Activated T-helper 2 cell treated with anti-CD3 and anti-CD28 coated beads, Interferon-gamma antibody, Interleukin-2, Interleukin-4, amounts not matched to agents 10 μg/mL and 5 μg/mL and 100 μg/mL, durations not matched to agents 14 hours and 24 hours and 36 hours (primary cell): ENCODE data around the gene ZDHHC14. TPM values are rescaled to one million over a fixed set of nuclear protein-coding genes. Genes with fewer than 3 reads are reported as not detected.

Experiments
- DNase-seq: peaks from one replicate; pipeline ENCODE4 v3.0.0; 2021; ENCODE audit warnings: low spot score
- H3K27ac Mint-ChIP-seq: one replicate; pipeline ENCODE4 v1.8.0; 2021; ENCODE audit warnings: mixed read lengths
- H3K27me3 Mint-ChIP-seq: one replicate; pipeline ENCODE4 v1.8.0; 2021; ENCODE audit warnings: low read depth, mixed read lengths
- H3K36me3 Mint-ChIP-seq: one replicate; pipeline ENCODE4 v1.8.0; 2021; ENCODE audit warnings: low read depth, mixed read lengths
- H3K4me1 Mint-ChIP-seq: one replicate; pipeline ENCODE4 v1.8.0; 2021; ENCODE audit warnings: low read depth, mixed read lengths
- H3K4me3 Mint-ChIP-seq: one replicate; pipeline ENCODE4 v1.8.0; 2021; ENCODE audit warnings: low read depth, mild to moderate bottlenecking, moderate library complexity, mixed read lengths
- H3K9me3 Mint-ChIP-seq: one replicate; pipeline ENCODE4 v1.8.0; 2021; ENCODE audit warnings: mixed read lengths
- intact Hi-C: fragments of 100-400 bp; cut with micrococcal nuclease; formaldehyde crosslinking; loops from one replicate; pipeline ENCODE4 v1.15.1; 2023
- total RNA-seq: library from RNA; stranded (reverse); gene quantifications from 2 replicates; pipeline ENCODE4 v1.2.3, GENCODE V29; 2022

Gene ZDHHC14
- total RNA-seq, 1 donor from 2014 or later, result 8.4 TPM

DNA sequence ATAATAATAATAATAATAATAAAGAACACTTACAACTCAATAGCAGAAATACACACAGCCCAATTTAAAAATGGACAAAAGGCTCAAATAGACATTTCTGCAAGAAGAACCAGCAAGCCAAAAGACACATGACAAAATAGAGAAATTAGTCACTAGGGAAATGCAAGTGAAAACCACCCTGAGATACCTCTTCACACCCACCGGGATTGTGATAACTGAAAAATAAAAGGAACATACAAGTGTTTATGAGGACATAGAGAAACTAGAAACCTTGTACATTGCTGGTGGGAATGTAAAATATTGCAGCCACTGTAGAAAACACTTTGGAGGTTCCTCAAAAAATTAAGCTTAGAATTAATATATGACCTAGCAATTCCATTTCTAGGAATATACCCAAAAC is 59.2 kb downstream of the ZDHHC14 start:
- no peak for DNase-seq
- peaks cover 33% of the 10 kb centered on the region for H3K36me3 Mint-ChIP-seq
- H3K4me1 Mint-ChIP-seq, result peaks cover 25% of the 10 kb centered on the region
- H3K27me3 Mint-ChIP-seq, result no peaks in the 10 kb centered on the region
- intact Hi-C loops, result no loop called here
- no peak overlapping the region for H3K4me3 Mint-ChIP-seq
- H3K9me3 Mint-ChIP-seq, result peaks cover 26% of the 10 kb centered on the region
- H3K27ac Mint-ChIP-seq, result no peak overlapping the region

DNA sequence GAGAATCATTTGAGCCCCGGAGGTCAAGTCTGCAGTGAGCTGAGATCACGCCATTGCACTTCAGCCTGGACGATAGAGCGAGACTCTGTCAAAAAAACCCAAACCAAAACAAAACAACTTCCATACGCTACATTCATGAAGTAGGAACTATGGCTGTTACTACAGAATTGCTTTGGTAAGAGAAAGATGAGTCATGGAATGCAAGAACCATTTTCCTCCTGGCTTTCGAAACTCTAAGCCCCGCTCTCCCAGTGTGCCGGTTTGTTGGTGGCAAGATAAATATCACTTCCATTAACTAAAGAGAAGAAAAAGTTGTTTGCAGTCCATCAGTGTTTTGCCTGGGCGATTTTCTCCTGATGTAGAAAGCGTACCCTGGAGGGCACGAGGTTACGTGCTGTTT is 61.3 kb downstream of the ZDHHC14 start:
- DNase-seq, result no peak
- Mint-ChIP-seq H3K27ac (no peak overlapping the region), H3K27me3 (no peaks in the 10 kb centered on the region), H3K4me1 (peaks cover 25% of the 10 kb centered on the region), H3K36me3 (peaks cover 33% of the 10 kb centered on the region), H3K4me3 (no peak overlapping the region), H3K9me3 (peaks cover 26% of the 10 kb centered on the region)
- intact Hi-C loops, result no loop called here

DNA sequence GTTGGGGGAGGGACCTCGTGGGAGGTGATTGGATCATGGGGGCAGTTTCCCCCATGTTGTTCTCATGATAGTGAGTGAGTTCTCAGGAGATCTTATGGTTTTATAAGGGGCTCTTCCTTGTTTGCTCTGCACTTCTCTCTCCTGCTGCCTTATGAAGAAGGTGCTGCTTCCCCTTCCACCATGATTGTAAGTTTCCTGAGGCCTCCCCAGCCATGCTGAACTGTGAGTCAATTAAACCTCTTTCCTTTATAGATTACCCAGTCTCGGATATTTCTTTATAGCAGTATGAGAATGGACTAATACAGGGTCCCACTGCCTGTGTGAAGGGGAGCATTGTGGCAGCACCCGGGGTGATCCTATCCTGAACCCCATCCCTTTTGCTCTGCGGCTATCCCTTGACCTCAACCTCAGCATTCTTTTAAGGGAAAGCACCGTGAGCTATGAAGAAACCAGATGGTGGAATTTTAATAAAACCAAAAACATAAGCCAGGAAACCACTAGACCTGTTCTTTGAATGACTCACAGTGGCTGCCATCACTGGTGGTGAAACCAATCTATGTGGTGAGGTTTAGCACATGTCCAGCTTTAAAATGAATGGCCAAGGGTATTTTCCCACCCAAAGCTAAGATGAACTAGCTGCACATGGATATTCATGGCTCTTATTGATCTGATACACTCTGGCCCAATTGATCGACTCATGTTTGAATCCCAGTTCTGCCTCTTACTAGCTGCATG is 62.2 kb downstream of the ZDHHC14 start:
- Mint-ChIP-seq H3K27ac (peak overlapping the region; percentile 87), H3K27me3 (no peaks in the 10 kb centered on the region), H3K4me1 (peaks cover 25% of the 10 kb centered on the region), H3K9me3 (peaks cover 26% of the 10 kb centered on the region), H3K36me3 (peaks cover 33% of the 10 kb centered on the region), H3K4me3 (no peak overlapping the region)
- DNase-seq, result no peak
- intact Hi-C loops, result loop anchor here (1.0 kb wide), 2 partner anchors 16 to 93 kb away; no protein-coding TSS in a partner anchor

DNA sequence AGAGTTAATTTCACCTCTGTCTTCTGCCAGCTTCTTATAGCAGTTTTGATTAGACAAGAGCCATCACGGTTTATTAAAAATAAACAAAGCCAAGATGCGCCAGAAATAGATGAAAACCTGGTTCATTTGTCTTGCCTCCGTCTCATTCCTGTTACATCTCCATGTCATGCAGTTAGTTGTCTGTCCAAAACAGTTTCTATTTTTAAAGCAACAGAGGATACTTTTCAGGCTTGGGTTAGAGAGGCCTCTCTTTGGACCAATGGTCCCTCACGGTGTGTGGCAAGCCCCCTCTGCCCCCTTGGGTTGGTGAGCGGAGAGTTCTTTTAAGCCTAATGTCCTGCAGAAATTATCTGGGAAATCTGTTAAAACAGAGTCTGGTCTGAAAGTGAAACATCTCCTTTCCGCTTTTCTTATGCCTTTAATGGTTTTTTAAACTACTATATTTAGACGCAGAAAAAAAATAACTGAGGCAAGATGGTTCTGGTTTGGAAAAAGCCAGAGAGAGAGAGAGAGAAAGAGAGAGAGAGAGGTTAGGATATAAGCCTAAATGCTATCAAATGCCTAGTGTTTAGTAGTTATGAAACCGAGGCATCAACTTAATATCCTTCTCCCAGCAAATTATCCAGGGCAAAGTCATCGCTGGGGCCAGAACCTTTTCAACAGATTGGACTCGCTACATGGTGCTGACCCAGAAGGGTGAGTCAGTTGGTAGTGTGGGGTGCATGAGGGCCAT is 64.5 kb downstream of the ZDHHC14 start:
- Mint-ChIP-seq H3K27me3 (no peaks in the 10 kb centered on the region), H3K9me3 (peaks cover 24% of the 10 kb centered on the region), H3K36me3 (peaks cover 31% of the 10 kb centered on the region), H3K4me1 (peaks cover 21% of the 10 kb centered on the region), H3K27ac (no peak overlapping the region), H3K4me3 (no peak overlapping the region)
- intact Hi-C loops, result no loop called here
- DNase-seq, result no peak

DNA sequence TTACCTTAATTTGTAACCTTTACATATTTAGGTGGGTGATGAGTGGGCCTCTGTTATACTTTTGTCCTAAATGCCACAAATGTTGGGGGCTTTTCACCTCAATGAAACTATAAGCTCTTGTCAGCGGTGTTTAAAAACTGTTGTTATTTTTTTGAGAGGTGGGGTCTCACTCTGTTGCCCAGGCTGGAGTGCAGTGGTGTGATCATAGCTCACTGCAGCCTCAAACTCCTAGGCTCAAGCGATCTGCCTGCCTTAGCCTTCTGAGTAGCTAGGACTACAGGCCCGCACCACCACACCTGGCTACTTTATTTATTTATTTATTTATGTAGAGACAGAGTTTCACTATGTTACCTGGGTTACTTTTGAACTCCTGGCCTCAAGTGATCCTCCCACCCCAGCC is 66.7 kb downstream of the ZDHHC14 start:
- no peak for DNase-seq
- no peaks in the 10 kb centered on the region for H3K27me3 Mint-ChIP-seq
- peaks cover 12% of the 10 kb centered on the region for H3K4me1 Mint-ChIP-seq
- H3K36me3 Mint-ChIP-seq, result peaks cover 10% of the 10 kb centered on the region
- no peak overlapping the region for H3K4me3 Mint-ChIP-seq
- peaks cover 10% of the 10 kb centered on the region for H3K9me3 Mint-ChIP-seq
- no peak overlapping the region for H3K27ac Mint-ChIP-seq
- intact Hi-C loops, result no loop called here

DNA sequence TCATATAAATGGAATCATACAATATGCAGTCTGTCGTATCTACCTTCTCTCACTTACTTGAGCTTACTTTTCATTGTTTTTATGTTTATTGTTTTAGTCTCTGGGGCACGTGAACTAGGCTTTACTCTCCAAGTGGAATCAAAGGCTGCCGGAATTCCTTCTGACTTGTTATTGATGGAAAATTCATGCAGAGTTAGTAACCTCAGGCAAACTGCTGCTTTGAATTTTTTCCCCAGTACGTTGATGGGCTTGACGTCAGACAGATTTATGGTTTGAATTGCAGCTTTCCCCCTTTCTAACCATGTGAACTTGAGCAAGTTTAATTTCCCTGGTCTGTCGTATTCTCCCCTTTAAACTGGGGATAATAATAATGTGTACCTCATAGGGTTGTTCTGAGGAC is 68.6 kb downstream of the ZDHHC14 start:
- no peaks in the 10 kb centered on the region for H3K27me3 Mint-ChIP-seq
- no peak overlapping the region for H3K27ac Mint-ChIP-seq
- H3K4me3 Mint-ChIP-seq, result no peak overlapping the region
- no peak for DNase-seq
- intact Hi-C loops, result no loop called here
- no peaks in the 10 kb centered on the region for H3K36me3 Mint-ChIP-seq
- H3K9me3 Mint-ChIP-seq, result no peaks in the 10 kb centered on the region
- no peaks in the 10 kb centered on the region for H3K4me1 Mint-ChIP-seq

DNA sequence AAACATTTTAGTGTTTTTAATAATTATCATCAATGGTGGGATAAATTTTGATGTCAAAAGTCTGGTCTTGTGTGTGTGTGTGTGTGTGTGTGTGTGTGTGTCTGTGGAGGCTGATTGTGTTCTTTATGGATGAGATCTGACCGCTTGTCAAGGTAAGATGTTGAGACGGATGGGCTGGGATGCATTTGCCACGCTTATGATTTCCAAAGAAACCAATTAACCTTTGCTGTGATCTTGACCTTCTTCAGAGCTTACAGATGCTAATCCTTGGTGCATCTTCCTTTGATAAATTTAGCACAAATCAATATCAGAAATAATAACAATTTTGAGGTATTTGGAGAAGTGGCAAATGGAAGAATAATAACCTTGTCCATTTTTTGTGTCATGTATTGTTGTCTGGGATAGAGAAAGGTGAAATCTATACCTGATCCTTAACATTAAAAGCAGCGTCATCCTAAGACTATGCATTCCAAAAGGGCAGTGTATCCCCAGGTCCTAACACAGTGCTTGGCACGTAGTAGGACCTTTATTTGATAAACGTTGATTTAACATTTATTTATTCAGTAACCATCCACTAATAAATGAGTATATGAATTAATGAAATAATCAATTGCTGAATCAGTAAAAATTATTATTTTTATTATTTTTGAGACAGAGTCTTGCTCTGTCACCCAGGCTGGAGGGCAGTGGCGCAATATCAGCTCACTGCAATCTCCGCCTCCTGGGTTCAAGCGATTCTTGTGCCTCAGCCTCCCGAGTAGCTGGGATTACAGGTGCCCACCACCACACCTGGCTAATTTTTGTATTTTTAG is 70.1 kb downstream of the ZDHHC14 start:
- Mint-ChIP-seq H3K27ac (no peak overlapping the region), H3K27me3 (no peaks in the 10 kb centered on the region), H3K4me1 (peaks cover 10% of the 10 kb centered on the region), H3K9me3 (no peaks in the 10 kb centered on the region), H3K36me3 (peaks cover 1% of the 10 kb centered on the region), H3K4me3 (no peak overlapping the region)
- intact Hi-C loops, result no loop called here
- DNase-seq, result no peak

DNA sequence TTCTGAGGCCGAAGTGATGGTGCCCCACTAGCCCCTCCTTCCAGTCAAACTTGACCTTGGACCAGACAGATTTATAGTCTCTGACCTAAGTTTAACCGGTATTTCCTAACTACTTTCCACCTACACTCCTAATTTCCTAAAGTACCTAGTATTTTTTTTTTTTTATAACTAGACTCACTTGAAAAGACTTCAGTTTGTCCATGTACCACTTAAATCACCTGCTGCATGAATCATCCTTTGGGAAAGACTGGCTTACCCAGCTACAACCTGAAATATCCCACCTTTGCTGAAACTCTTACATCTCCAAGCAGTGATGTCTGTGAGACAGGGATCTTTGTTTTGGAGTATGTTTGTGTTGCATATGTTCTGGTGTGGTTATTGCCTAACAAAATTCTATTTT is 71.1 kb downstream of the ZDHHC14 start:
- Mint-ChIP-seq H3K4me1 (peaks cover 15% of the 10 kb centered on the region), H3K27ac (no peak overlapping the region), H3K4me3 (no peak overlapping the region), H3K9me3 (no peaks in the 10 kb centered on the region), H3K36me3 (peaks cover 6% of the 10 kb centered on the region), H3K27me3 (no peaks in the 10 kb centered on the region)
- intact Hi-C loops, result no loop called here
- DNase-seq, result no peak

DNA sequence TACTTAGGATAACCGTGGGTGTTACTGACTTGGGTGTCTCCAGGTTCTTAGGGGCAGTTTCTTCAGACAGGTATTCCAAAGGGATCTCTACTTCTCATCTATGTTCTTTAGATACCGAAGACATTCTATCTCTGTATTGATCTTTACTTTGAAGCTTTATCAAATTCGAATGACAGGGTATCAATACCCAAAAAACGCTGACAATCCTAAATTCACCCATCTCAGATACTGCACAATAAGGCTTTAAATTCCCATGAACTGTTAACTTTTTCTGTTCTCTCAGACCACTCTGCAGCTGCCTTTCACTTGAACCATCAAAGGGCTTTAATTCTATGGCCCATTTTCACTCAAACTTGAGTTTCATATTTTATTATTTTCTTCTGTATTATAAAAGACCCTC is 72.1 kb downstream of the ZDHHC14 start:
- no peaks in the 10 kb centered on the region for H3K9me3 Mint-ChIP-seq
- H3K4me1 Mint-ChIP-seq, result peaks cover 21% of the 10 kb centered on the region
- intact Hi-C loops, result no loop called here
- no peak for DNase-seq
- H3K36me3 Mint-ChIP-seq, result peaks cover 6% of the 10 kb centered on the region
- H3K27me3 Mint-ChIP-seq, result no peaks in the 10 kb centered on the region
- no peak overlapping the region for H3K4me3 Mint-ChIP-seq
- H3K27ac Mint-ChIP-seq, result no peak overlapping the region

DNA sequence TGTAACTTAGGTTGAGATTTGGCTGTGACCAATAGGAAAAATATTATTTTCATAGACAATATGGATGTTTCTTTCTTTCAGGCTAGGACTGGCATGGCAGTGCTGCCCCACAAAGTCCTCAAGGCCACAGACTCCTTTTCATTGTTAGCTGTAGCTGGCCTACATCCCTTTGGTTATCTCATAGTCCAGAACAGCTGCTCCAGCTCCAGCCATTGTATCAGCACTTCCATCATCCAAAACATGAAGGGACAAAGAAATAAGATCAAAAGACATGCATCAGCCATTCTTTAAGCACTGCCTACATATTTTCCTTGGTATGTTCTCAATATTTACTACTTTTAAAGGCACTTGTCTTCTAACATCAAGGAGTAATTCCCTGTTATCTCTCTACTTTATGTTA is 73.0 kb downstream of the ZDHHC14 start:
- H3K27me3 Mint-ChIP-seq, result no peaks in the 10 kb centered on the region
- intact Hi-C loops, result no loop called here
- H3K4me3 Mint-ChIP-seq, result no peak overlapping the region
- no peaks in the 10 kb centered on the region for H3K9me3 Mint-ChIP-seq
- no peak overlapping the region for H3K27ac Mint-ChIP-seq
- H3K36me3 Mint-ChIP-seq, result peaks cover 6% of the 10 kb centered on the region
- H3K4me1 Mint-ChIP-seq, result peaks cover 23% of the 10 kb centered on the region
- no peak for DNase-seq

DNA sequence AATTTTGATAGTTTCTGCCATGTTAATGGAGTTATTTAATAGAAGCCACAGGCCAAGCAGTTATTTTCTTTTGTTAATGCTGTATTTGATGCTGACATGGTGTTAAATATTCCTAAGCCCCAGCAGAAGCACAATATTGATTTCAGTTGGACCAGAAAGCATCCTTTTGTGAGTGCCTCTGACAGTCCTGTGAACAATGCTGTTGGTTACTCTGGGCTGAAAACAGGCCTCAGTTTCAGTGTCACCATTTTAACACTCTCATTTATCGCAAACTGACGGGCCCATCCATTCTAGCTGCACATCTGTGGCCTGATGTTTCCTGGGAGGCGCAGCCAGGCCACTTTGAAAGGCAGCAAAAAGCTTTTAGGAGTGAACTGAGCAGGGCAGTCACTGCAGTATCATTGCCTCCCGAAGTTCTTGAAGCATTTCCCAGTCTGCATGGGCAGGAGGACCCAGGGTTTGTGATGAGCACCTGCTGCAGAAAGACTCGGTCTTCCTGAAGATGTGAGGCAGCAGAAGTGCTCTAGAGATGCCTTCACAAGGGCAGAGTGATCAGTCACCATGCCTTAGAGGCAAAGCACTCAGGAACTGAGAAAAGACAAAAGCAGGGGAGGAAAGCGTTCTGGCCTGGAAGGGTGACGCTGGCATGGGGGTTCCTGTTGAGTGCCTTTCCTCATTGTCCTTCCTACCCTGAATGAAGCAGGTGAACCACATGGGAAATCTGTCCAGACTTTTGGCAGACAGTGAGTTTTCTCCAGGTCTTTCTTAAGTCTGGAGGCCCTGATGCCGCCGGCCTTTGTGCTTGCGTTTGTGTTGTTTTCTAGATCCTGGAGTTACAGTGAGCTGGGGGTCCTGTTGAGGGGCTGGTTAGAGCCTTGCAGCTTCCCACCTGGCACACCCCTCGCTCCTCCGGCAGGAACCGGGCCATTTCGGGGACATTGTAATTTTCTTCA is 74.0 kb downstream of the ZDHHC14 start:
- Mint-ChIP-seq H3K9me3 (no peaks in the 10 kb centered on the region), H3K36me3 (peaks cover 6% of the 10 kb centered on the region), H3K27me3 (no peaks in the 10 kb centered on the region), H3K27ac (peak overlapping the region; percentile 35), H3K4me3 (no peak overlapping the region), H3K4me1 (peaks cover 30% of the 10 kb centered on the region)
- DNase-seq, result no peak
- intact Hi-C loops, result no loop called here
